GM21717 (cell line): ENCODE measurements around the gene RLIM.
"Not testable (repeated sequence)": the region's sequence is repeated elsewhere in the genome, so short reads cannot be mapped to it uniquely, and the experiment has no call there.

Experiments used
- ATAC-seq: cut with Tn5 transposase; IDR thresholded peaks from one replicate; pipeline ENCODE4 v1.9.1; 2021; ENCODE audit warnings: mild to moderate bottlenecking, moderate library complexity; ENCODE audit not compliant: unreplicated experiment

RLIM gene, protein sequence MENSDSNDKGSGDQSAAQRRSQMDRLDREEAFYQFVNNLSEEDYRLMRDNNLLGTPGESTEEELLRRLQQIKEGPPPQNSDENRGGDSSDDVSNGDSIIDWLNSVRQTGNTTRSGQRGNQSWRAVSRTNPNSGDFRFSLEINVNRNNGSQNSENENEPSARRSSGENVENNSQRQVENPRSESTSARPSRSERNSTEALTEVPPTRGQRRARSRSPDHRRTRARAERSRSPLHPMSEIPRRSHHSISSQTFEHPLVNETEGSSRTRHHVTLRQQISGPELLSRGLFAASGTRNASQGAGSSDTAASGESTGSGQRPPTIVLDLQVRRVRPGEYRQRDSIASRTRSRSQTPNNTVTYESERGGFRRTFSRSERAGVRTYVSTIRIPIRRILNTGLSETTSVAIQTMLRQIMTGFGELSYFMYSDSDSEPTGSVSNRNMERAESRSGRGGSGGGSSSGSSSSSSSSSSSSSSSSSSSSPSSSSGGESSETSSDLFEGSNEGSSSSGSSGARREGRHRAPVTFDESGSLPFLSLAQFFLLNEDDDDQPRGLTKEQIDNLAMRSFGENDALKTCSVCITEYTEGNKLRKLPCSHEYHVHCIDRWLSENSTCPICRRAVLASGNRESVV

DNA sequence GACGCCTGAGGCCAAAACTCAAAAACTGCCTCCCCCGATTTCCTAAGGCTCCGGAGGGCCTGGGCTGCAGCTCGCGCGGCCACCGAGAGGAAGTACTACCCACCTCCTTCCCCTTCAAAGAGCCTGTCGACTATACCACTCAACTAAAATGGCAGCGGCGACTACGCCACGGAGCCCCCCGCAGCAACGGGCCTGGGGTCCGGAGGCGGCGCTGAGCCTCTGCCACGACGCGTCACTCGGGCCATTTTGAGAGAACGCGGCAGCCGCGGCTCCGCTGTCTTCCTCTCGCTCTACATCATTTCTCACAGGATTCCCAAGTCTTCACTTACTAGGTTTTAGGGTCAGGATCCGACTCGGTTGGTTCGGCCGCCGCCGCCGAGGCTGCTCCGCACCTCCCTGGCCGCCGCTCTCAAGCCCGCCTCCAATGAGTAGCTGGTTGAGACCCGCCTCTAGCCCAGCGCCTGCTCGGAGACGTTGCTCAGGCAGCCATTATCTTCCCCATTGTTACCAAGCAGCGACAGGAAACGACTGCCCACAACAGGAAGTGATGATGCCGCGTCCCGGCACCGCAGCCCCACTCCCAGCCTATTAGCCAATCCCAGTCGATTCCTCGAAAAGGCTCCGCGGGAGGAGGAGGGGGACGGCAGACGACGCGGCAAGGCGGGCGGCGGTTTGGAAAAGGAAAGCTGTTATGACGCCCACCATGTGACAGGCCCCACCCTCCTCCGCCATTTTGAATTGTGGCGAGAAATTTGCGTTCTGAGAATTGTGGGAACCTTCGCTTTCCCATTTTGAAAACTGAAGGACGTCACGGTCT, at the start of gene RLIM:
TSS of gene RLIM (minus strand) at position 532 of the 817 bp plus-strand sequence. CDS start 18,647 bp downstream, outside the sequence.
- ATAC-seq: peak; percentile 97

DNA sequence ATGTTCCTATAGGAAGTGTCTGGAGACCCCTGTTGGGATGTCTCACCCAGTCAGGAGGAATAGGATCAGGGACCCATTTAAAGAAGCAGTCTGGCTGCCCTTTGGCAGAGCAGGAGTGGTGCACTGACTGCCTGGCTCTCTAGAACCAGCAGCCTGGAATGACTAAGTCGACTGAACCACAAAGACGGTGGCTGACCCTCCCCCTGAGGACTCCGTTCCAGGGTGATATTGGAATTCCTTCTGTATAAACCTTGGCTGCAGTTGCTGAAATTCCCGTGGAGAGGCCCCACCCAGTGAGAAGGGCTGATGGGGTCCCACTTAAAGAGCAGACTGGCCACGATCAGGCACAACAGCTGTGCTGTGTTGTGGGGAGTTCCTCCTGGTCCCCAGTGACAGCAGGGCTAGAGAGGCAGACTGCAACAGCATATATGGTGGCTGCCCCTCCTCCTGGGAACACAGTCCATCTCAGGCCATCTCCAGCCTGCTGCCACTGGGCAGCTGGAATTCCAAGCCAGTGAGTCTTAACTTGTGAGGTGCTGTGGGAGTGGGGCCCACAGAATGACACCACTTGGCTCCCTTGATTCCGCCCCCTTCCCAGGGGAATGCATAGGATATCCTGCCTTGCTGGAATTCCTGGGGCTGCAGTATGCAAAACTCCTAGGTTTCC, 41.8 kb upstream of the RLIM start:
- ATAC-seq: no peak

- not testable (repeated sequence) for ATAC-seq
Observed at GRCh38 chrX:74654953-74655352, 40.5 kb upstream of the RLIM start.

GRCh38 chrX:74636749-74637314, 22.4 kb upstream of the RLIM start:
- ATAC-seq: no peak

DNA sequence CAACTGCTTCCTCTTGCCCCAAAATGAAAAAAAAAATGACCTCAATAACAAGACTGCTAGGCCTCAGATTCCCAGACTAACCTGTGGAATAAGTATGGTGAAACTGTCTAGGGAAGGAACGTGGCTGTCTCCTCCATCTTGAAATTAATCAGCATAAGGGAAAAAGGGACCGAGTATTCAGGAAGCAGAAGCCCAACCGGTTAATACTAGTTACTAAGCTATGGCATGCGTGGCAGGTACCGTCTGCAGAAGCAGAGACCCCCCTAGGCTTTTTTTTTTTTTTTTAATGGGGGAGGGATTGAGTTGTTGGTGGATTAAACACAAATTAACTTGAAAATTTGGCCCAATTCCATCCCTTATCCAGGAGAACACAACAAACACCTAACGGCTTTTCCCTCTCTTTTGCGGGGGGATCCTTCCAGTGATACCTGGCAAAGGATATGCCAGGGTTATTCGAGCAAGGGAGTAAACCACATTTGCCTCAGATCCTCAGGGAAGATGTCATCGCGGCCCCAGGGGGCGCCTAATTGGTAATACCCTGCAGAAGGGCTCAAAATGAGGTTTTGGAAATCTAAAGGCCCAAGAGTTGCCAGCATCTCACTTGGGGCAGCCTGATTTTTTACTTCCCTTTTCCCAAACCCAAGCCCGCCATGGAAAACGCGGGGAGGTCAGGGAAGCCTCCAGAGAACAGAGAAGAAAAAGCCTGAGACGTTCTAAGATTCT, 893 bp downstream of the RLIM start:
- no peak for ATAC-seq

GRCh38 chrX:74606799-74607198, 7.6 kb downstream of the RLIM start:
- no peak for ATAC-seq

DNA sequence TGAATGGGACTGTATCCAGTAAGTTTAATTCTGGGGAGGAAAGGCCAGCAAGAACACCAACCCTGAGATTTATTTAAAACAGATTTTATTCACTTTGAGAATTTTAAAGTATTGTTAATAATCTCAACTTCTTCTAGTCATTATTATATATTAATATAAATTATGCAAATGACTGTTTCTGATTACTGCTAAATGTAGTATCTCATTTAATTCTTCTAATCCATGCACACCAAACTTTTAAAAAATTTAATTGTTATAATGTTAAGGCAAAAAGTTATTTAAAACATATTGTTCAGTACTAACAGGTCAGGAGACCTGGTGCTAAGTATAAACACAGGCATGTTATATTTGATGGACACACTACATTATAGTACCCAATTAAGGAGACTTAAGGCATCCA, 8.1 kb downstream of the RLIM start:
- no peak for ATAC-seq

- no peak for ATAC-seq
Observed at GRCh38 chrX:74603040-74603439, 11.4 kb downstream of the RLIM start.

DNA sequence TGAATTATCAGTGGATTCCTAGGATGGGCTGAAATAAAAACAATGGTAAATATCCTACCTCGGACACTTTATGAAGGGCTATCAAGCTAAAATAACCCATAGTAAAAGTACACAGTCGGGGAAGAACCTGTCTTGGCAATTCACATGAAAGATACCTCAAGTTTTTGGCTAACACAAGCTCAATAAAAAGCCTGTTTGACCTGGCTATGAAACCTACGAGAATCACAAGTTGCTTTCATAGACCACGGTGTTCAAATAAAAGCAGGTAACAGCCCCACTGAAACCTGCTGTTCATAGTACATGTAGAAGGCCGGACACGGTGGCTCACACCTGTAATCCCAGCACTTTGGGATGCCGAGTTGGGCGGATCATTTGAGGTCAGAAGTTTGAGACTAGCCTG, 12.3 kb downstream of the RLIM start:
- no peak for ATAC-seq

DNA sequence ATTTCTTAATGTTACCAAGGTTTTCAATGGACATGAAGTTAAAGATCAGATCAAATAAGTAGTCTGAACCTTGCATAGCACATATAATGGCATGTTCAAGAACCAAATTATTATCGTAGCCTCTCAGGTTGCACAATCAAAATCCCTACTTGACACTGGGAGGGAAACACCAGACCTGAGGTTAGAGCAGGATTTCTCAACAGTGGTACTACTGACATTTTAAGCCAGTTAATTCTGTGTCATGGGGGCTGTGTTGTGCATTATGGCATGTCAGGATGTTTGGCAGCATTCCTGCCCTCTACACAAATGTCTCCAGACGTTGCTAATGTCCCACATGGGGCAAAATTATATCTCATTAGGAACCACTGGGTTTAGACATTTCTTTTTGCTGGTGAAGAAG, 20.8 kb downstream of the RLIM start:
- ATAC-seq: no peak

GRCh38 chrX:74585766-74586165, 28.7 kb downstream of the RLIM start:
- ATAC-seq: no peak

GRCh38 chrX:74579597-74580198, 34.7 kb downstream of the RLIM start:
- no peak for ATAC-seq

- no peak for ATAC-seq
Observed at GRCh38 chrX:74578137-74578536, 36.3 kb downstream of the RLIM start.

DNA sequence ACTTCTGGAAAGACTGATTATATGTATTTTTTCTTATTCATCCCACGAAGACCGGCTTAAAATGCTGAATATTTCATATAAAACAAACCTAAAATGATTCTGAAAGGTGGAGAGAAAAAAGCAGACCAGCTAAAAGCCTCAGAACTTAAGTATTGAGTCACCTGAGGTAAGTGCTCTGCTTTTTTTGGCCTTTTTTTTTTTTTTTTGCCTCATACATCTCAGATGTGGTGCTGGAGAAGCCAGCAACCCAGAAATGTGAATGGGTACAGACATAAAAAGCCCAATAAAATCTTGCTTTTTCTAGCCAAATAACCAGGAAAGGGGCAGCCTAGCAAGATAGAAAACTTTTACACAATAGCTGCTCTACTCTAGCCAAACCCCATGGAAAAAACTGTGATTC, 57.0 kb downstream of the RLIM start:
- ATAC-seq: no peak

DNA sequence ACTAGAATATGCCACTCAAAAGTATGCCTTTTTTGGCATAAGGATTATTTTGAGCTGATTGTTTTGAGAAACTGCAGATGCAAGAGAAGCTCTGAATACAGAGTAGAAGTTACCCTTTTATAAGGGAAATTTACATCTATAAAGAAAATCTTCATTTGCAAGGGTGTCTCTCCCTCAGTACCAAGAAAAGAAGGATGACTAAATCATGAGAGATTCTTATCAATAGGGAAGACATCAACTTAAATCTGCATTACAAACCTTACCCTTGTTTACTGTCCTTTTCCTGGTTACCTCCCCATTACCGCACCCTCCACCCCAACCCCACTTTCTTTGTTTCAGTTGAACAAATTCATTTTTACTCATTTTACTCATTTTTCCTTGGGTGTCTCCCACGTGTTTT, 62.5 kb downstream of the RLIM start:
- ATAC-seq: no peak

DNA sequence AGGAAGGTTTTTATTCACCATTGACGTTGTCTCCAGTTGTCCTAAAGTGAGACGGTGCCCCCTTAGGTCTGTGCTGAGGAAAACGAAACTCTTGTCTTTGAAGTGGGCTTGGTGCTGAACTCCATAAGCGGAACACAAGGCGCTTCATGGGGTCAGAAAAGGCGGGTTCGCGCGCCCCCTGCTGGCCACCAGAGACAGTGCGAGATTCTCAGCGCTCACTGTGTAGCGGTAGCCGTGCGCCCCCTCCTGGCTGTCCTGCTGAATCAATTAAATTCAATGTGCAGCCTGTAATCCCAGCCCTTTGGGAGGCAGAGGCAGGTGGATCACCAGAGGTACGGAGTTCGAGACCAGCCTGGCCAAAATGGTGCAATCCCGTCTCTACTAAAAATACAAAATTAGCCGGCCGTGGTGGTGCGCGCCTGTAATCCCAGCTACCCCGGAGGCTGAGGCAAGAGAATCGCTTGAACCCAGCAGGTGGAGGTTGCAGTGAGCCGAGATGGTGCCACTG, 64.1 kb downstream of the RLIM start:
- peak; percentile 87 for ATAC-seq

- no peak for ATAC-seq
Observed at GRCh38 chrX:74546984-74547383, 67.4 kb downstream of the RLIM start.

DNA sequence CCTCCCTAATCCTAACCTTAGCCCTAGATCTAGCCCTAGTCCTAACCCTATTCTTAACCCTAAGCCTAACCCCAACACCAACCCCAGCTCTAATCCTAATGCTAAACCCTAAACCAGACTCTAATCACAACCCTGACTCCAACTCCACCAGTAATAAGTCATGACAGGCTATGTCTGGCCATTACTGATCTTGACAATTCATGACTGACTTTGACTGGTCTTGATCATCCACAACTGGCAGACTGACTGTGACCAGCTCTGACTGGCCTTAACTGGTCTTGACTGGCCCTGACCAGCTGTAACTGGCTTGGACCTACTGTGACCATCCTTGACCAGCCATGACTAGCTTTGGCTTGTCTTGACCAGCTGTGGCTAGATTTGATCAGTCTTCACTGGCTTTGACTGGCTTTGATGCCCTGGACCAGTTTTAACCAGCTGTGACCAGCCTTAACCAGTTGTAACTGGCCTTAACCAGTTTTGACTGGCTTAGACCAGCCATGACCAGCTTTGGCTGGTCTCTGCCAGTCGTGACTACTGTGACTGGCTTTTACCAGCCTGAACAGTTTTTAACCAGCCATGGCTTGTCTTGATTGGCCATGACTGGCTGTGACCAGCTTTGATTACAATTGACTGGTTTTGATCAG, 68.4 kb downstream of the RLIM start:
- ATAC-seq: no peak

DNA sequence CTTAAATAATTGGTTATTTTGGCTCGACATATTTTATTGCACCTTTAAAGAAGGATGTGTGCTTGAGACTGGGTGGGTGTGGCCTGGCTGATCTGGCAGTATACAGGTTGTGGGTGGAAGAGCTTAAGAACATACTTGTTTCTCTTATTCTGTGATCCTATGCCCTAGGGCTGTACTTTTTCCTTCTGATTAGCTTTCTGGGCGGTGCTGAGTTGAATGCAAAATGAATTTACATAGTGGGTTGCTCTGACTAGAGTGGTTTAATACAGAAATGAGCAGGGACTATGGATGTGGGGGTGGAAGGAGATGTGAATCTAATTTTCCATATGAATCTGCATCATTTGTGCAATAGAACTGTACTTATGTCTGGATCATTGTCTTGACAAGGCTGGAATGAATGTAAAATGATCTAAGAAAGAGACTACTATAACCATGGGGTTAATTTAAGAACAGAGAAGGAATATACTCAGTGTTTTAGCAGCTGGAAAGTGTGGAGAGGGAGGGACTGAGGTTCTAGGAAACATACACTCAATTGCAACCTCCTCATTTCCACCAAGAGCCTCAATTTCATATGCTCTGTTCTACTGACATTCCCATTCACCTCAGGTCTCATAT, 73.7 kb downstream of the RLIM start:
- no peak for ATAC-seq
